ENCODE data around the gene MVB12B. TPM values are rescaled to one million over a fixed set of nuclear protein-coding genes. Genes with fewer than 3 reads are reported as not detected.

MVB12B gene
- total RNA-seq, 2 donors from 2014 or later: 18.6 to 19.7 TPM

DNA sequence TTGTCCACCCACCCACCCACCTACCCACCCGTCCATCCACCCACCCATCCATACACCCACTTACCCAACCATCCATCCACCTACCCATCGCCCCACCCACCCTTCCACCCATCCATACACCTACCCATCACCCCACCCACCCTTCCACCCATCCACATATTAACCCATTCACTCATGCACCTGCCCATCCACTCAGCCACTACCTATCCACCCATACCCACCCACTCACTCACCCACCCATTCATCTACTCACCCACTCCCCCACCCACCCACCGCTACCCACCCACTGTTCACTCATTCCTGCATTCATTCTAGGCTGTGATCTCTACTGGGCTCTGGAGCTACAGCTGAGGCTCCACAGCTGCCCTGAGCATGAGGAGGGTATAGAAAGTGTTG, 169.6 kb downstream of the MVB12B start:
- DNase-seq: no peak
- Histone ChIP-seq H3K9ac (ENCODE audit: extremely low read depth, low read length, poor library complexity, severe bottlenecking) (no peak overlapping the region), H3K4me1 (ENCODE audit: control insufficient read depth, insufficient read depth, low read length) (no peaks in the 10 kb centered on the region), H3K27ac (ENCODE audit: low read depth, low read length) (no peak overlapping the region), H3K36me3 (ENCODE audit: control insufficient read depth, insufficient read depth, low read length) (no peaks in the 10 kb centered on the region), H3K4me3 (ENCODE audit: low read length) (no peak overlapping the region), H3K9me3 (ENCODE audit: control insufficient read depth, low read length) (no peaks in the 10 kb centered on the region), H3K27me3 (ENCODE audit: control insufficient read depth, insufficient read depth, low read length, poor library complexity, severe bottlenecking) (peaks cover 12% of the 10 kb centered on the region)
- Mint-ChIP-seq H3K27me3 (ENCODE audit: insufficient read depth) (peaks cover 16% of the 10 kb centered on the region), H3K4me3 (no peak overlapping the region), H3K27ac (no peak overlapping the region), H3K4me1 (peaks cover 7% of the 10 kb centered on the region), H3K36me3 (ENCODE audit: low read depth) (no peaks in the 10 kb centered on the region), H3K9me3 (no peaks in the 10 kb centered on the region)
- TF ChIP-seq, protein P1, sequence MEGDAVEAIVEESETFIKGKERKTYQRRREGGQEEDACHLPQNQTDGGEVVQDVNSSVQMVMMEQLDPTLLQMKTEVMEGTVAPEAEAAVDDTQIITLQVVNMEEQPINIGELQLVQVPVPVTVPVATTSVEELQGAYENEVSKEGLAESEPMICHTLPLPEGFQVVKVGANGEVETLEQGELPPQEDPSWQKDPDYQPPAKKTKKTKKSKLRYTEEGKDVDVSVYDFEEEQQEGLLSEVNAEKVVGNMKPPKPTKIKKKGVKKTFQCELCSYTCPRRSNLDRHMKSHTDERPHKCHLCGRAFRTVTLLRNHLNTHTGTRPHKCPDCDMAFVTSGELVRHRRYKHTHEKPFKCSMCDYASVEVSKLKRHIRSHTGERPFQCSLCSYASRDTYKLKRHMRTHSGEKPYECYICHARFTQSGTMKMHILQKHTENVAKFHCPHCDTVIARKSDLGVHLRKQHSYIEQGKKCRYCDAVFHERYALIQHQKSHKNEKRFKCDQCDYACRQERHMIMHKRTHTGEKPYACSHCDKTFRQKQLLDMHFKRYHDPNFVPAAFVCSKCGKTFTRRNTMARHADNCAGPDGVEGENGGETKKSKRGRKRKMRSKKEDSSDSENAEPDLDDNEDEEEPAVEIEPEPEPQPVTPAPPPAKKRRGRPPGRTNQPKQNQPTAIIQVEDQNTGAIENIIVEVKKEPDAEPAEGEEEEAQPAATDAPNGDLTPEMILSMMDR (conservative IDR thresholded peaks at IDR 0.05): no peak
- 89% methylated on average over 2 of the region's 3 CpGs; no CpG with 5 or more reads in 1 of the 2 experiments for WGBS, 2 experiments (ENCODE audit: insufficient coverage in 1 of 2, insufficient read length in 1 of 2)

DNA sequence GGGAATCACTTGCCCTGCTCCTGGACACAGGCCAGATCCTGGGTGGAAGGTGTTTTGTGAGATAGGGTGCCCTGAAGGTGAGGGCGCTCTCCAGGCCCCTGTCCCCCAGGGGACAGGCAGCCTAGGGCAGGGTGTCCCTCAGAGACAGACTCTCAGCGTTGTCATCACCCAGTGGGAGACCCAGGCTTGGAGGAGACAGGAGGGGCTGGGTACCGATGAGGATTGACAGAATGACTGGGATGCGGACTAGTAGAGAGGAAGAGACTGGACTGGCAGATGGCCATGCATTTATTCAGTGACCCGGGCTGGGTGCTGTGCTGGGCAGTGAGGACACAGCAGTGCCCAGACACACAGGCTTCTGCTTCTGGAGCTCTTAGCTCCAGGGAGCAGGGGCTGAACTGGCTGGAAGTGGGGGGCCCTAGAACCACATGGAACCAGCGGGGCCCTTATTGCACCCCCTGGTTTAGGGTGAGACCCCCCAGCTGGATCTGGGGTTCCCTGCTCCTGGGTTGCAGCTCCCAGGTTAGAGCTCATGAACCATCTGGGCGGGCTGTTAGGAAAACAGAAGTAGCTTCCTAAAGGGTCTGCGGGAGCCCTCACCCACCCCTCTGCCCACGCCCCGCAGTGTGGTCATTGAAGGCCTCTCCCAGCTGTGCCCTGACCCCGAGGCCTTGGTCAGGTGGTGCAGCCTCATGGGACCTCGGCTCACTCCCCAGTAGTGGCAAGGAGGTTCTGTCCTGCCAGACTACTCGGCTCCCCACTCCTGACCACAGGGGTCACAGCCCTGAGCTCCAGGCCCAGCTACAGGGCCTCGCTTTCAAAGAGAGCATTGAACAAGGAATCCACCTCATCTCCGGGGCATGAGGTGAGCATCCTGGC, 170.4 kb downstream of the MVB12B start:
- Histone ChIP-seq H3K36me3 (ENCODE audit: control insufficient read depth, insufficient read depth, low read length) (no peaks in the 10 kb centered on the region), H3K4me3 (ENCODE audit: low read length) (no peak overlapping the region), H3K9ac (ENCODE audit: extremely low read depth, low read length, poor library complexity, severe bottlenecking) (no peak overlapping the region), H3K4me1 (ENCODE audit: control insufficient read depth, insufficient read depth, low read length) (no peaks in the 10 kb centered on the region), H3K27ac (ENCODE audit: low read depth, low read length) (no peak overlapping the region), H3K27me3 (ENCODE audit: control insufficient read depth, insufficient read depth, low read length, poor library complexity, severe bottlenecking) (peaks cover 12% of the 10 kb centered on the region), H3K9me3 (ENCODE audit: control insufficient read depth, low read length) (no peaks in the 10 kb centered on the region)
- 93 to 99% methylated on average over 12 to 15 of the region's 15 CpGs for WGBS, 2 experiments (ENCODE audit: insufficient coverage in 1 of 2, insufficient read length in 1 of 2)
- TF ChIP-seq, protein P1 (conservative IDR thresholded peaks at IDR 0.05): no peak
- H3K4me3 Mint-ChIP-seq: no peak overlapping the region
- no peak for DNase-seq
- no peak overlapping the region for H3K27ac Mint-ChIP-seq
- H3K9me3 Mint-ChIP-seq: no peaks in the 10 kb centered on the region
- peaks cover 16% of the 10 kb centered on the region for H3K27me3 Mint-ChIP-seq (ENCODE audit: insufficient read depth)
- H3K36me3 Mint-ChIP-seq (ENCODE audit: low read depth): no peaks in the 10 kb centered on the region
- peaks cover 7% of the 10 kb centered on the region for H3K4me1 Mint-ChIP-seq

DNA sequence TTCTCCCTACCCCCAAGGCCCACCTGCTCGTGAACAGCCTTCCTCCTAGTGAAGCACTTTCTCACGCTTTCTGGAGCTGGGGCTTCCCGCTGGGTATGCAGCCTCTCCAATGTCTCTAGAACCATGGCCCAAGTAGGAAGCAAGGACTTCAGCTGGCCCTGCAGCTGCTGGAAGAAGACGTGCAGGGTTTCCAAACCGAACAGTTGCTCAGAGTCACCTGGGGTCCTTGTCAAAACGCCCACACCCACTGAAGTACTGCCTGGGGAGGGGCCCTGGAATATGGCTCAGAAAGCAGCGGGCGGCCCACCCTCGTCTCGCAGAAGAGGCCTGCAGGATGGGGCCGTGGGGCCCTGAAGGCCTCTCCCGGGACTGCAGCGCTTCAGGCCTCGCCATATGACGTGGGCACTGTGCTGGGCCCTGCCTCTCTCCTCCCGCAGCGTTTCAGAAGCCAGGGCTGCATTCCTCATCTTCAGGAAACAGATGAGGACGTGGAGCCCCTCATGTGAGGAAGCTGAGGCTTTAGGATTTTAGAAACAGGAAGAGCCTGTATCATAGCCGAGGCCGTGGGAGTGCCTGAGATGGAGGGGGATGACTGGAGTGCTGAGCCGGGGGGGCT, 171.1 kb downstream of the MVB12B start:
- H3K9ac ChIP-seq (ENCODE audit: extremely low read depth, low read length, poor library complexity, severe bottlenecking): no peak overlapping the region
- Mint-ChIP-seq H3K4me1 (peaks cover 7% of the 10 kb centered on the region), H3K27me3 (ENCODE audit: insufficient read depth) (peaks cover 16% of the 10 kb centered on the region), H3K27ac (no peak overlapping the region), H3K36me3 (ENCODE audit: low read depth) (no peaks in the 10 kb centered on the region), H3K4me3 (no peak overlapping the region), H3K9me3 (no peaks in the 10 kb centered on the region)
- H3K27me3 ChIP-seq (ENCODE audit: control insufficient read depth, insufficient read depth, low read length, poor library complexity, severe bottlenecking): peaks cover 12% of the 10 kb centered on the region
- H3K9me3 ChIP-seq (ENCODE audit: control insufficient read depth, low read length): no peaks in the 10 kb centered on the region
- H3K36me3 ChIP-seq (ENCODE audit: control insufficient read depth, insufficient read depth, low read length): no peaks in the 10 kb centered on the region
- no peak overlapping the region for H3K27ac ChIP-seq (ENCODE audit: low read depth, low read length)
- WGBS, 2 experiments (ENCODE audit: insufficient coverage in 1 of 2, insufficient read length in 1 of 2): 88 to 98% methylated on average over 18 to 21 of the region's 21 CpGs
- DNase-seq: no peak
- no peaks in the 10 kb centered on the region for H3K4me1 ChIP-seq (ENCODE audit: control insufficient read depth, insufficient read depth, low read length)
- TF ChIP-seq, protein P1 (conservative IDR thresholded peaks at IDR 0.05): no peak
- H3K4me3 ChIP-seq (ENCODE audit: low read length): no peak overlapping the region

All from endodermal cell (in vitro differentiated cells).